Measurements from ENCODE around the gene ZC3H12A. TPM values are rescaled to one million over a fixed set of nuclear protein-coding genes. Genes with fewer than 3 reads are reported as not detected.

ZC3H12A gene
- total RNA-seq, 1 experiment from 2014 or later, result 6.7 TPM

- Histone ChIP-seq H3K18ac (ENCODE audit: insufficient read length, low read depth, low read length) (no peak overlapping the region), H2BK5ac (ENCODE audit: insufficient read length, low read length) (no peak overlapping the region), H2AFZ (ENCODE audit: low read length) (no peak overlapping the region), H3K4me2 (ENCODE audit: insufficient read depth, insufficient read length, low read length) (no peak overlapping the region), H2BK12ac (ENCODE audit: insufficient read length, low read depth, low read length) (no peak overlapping the region), H3K14ac (ENCODE audit: insufficient read depth, low read length) (no peak overlapping the region), H3K27me3 (ENCODE audit: insufficient read depth, low read length) (no peaks in the 10 kb centered on the region), H3K27ac (ENCODE audit: insufficient read length, low read depth, low read length) (no peak overlapping the region), H2BK120ac (ENCODE audit: low read depth, low read length, poor library complexity, severe bottlenecking) (no peak overlapping the region), H2BK15ac (ENCODE audit: low read depth, low read length) (no peak overlapping the region), H3K4me1 (ENCODE audit: insufficient read depth, low read length) (peaks cover 4% of the 10 kb centered on the region; the same call in 1 of the 2 replicates), H3K9ac (ENCODE audit: extremely low read depth, insufficient read length, low read length) (no peak overlapping the region), H4K91ac (ENCODE audit: insufficient read length, low read depth, low read length) (no peak overlapping the region), H3T11ph (ENCODE audit: low read length) (no peak overlapping the region), H3K56ac (ENCODE audit: insufficient read length, low read depth, low read length) (no peak overlapping the region), H2AK5ac (ENCODE audit: insufficient read length, low read length) (no peak overlapping the region), H3K23me2 (ENCODE audit: insufficient read length, low read depth, low read length, poor library complexity, severe bottlenecking) (no peaks in the 10 kb centered on the region), H4K8ac (replicated peaks; ENCODE audit: insufficient read length, low read depth, low read length) (no peak overlapping the region), H4K20me1 (ENCODE audit: control insufficient read depth, insufficient read depth, insufficient read length) (no peaks in the 10 kb centered on the region), H3K23ac (ENCODE audit: insufficient read length, low read depth, low read length) (no peak overlapping the region), H3K4ac (ENCODE audit: low read depth, low read length) (no peak overlapping the region), H3K79me1 (ENCODE audit: insufficient read depth, low read depth, low read length, poor library complexity, severe bottlenecking) (no peaks in the 10 kb centered on the region), H2BK20ac (ENCODE audit: low read depth, low read length, poor library complexity, severe bottlenecking) (no peak overlapping the region), H3K9me3 (ENCODE audit: control insufficient read depth, low read depth, low read length) (no peaks in the 10 kb centered on the region), H3K79me2 (ENCODE audit: insufficient read depth, low read length) (no peaks in the 10 kb centered on the region), H4K5ac (ENCODE audit: insufficient read length, low read depth, low read length) (no peak overlapping the region)
- no peak for TF ChIP-seq CTCF (conservative IDR thresholded peaks at IDR 0.05)
- no peak for DNase-seq
- H3K4me1 Mint-ChIP-seq, result peaks cover 15 to 31% of the 10 kb centered on the region in 2 experiments
- H3K36me3 Mint-ChIP-seq (ENCODE audit: insufficient read depth in 1 of 3, low read depth in 3 of 3), result no peaks in the 10 kb centered on the region
- H3K27ac Mint-ChIP-seq, result no peak overlapping the region; a peak in 1 of 7 replicates
- no peaks in the 10 kb centered on the region for H3K27me3 Mint-ChIP-seq (ENCODE audit: low read depth)
- no peaks in the 10 kb centered on the region; a peak in 2 of 5 replicates for H3K9me3 Mint-ChIP-seq
- no peak overlapping the region for H3K4me3 Mint-ChIP-seq
Observed at GRCh38 chr1:37456614-37457013, 17.8 kb upstream of the ZC3H12A start.

Measured in H9 (cell line).